GM12872 (cell line): Measurements from ENCODE around the gene VARS2.

Experiments used
- CTCF ChIP-seq: IDR thresholded peaks from 3 replicates; pipeline ENCODE4 v1.5.1; 2011; ENCODE audit warnings: low read depth, mild to moderate bottlenecking, low read length, moderate library complexity; ENCODE audit not compliant: insufficient read depth

Gene VARS2

GRCh38 chr6:30882759-30883684, 31.0 kb upstream of the VARS2 start:
- TF ChIP-seq CTCF = no peak

DNA sequence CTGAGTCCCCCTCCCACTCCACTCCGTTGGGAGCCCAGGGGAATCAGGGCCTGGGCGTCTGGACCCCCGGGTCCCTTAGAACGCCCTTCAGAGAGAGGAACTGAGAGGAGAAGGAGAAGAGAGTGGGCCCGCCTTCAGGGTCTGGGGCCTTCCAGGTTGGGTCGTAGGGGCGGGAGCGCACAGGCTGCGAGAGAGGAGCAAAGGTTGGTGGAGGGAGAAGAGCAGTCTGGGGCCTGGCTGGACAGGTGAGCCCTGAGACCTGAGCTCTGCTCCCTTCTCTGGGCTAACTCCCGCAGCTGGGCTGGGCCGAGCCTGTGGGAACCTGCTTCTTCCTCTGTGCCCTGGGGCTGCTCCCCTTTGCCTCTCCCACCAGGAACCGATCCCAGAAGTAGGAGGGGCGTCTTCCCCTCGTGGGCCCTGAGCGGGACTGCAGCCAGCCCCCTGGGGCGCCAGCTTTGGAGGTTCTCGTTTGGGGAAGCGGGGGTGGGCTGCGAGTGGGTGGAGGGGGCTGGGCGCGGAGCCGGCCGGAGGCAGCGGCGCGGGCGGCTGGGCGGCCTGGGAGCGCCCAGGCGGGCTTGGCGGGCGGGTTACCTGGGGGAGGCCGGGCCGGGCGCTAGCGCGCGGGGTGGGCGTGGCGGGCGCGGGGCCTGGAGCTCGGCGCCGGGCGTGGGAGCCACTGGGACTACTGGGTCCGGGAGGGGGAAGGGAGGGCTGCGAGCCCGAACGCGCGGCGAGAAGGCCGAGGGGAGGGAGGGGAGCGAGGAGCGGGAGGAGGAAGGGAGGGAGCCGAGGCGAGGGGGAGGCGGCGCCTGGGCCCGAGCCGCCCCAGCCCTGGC, 30.1 kb upstream of the VARS2 start, which contains the start of gene DDR1:
TSS of gene DDR1 (plus strand) at position 835 of the 836 bp plus-strand sequence. CDS start 4,211 bp downstream, outside the sequence.
- no peak for TF ChIP-seq CTCF

DNA sequence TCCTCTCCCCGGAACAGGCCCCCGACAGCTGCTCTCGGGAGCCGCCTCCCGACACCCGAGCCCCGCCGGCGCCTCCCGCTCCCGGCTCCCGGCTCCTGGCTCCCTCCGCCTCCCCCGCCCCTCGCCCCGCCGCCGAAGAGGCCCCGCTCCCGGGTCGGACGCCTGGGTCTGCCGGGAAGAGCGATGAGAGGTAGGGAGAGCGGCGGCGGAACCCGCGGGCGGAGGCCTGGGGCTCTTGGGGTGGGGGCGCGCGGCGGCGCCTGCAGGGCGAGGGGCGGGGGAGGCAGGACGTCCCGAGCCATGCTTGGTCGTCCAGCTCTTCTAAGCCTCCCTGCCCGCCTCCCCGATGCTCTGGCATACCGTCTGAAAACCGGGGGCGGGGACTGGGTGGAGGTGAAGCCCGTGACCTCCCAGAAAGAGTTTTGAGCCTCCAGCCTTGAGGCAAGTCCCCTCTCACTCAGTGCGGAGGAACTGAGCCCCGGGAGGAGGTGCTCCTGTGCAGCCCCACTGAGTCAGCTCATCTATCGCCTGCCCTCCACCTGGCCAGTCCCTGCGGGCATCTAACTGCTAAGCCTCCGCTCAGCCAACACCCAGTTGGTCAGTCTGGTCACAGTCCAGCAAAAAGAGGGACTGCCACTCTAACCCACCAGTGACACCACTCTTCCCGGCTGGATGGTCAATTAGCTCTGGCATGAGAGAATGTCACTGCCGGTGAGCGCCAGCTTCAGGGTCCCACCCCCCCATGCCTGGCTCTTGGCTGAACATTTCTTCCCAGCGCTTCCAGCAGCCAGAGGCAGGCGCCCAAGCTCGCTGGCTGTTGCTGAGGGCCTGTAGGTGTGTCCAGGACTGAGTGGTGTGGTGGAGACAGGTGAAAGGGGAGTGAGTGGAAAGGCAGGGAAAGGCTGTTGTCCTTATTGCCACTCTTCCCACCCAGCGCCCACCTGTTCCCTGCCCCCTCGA, 29.2 kb upstream of the VARS2 start:
- TF ChIP-seq CTCF = no peak

GRCh38 chr6:30885481-30885998, 28.5 kb upstream of the VARS2 start:
- TF ChIP-seq CTCF = no peak

DNA sequence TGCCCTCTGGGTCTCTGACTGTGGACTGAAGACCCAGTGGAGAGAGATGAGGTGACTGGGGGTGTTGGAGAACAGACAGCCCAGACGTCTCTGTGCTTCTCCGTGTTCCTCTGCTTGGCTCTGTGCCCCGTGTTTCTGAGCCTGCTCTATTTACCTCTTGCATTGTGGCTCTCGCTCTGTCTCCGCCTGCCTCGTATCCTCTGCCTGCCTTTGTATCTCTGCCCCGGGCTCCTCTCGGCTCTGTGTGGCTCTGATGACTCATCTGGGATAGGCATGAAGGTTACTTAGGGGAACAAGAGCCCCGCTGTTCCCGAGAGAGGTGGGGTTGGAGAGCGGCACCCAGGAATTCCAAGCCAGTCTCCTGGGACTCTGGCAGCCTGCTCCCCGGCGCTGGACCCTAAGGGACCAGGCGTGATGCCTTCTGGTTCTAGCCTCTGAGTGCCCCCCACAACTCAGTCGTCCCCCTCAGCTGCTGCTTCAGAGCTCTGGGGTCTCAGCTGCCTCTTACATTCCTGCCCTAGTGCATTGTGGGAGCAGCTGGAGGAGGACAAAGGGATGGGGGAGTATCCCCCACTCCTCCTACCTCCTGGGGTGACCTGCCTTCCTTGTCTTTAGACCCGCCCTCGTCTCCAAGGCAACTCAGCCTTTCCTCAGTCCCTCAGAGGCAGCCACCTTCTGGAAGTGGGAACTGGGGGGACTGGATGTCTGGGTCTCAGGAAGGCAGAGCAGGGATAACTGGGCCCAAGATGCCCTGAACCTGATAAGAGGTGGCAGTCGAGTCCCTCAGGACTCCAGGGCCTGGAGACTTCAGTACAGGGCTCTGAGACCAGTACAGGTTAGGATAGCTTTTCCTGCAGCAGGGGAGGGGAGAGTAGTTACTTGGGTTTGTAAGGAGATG, 27.8 kb upstream of the VARS2 start:
- no peak for TF ChIP-seq CTCF

GRCh38 chr6:30886897-30887255, 27.2 kb upstream of the VARS2 start:
- TF ChIP-seq CTCF = no peak
